T-cell (primary cell): ENCODE data around the gene CXCR4. TPM values are rescaled to one million over a fixed set of nuclear protein-coding genes. Genes with fewer than 3 reads are reported as not detected.
A peak's percentile ranks its signal among the peaks of the same experiment; 100 is the strongest.

Experiments used
- ATAC-seq, 4 experiments: fragments of 200-7000 bp in 3 of 4; fragments of 150-1000 bp in 1 of 4; cut with Tn5 transposase; replicated peaks in 1 of 4; 1 replicate in 3 of 4; 2 replicates in 1 of 4; pipeline ENCODE4 v1.10.0; 2021; ENCODE audit warnings: moderate library complexity in 3 of 4, mild to moderate bottlenecking in 2 of 4, moderate number of reproducible peaks in 1 of 4
- CTCF ChIA-PET, 2 donors: fragments of 300-600 bp; sonication (Branson Sonifier 250); formaldehyde crosslinking; loops; one replicate each; lab custom pipeline; 2022; ENCODE audit warnings: antibody characterized with exemption in 2 of 2; lab: Charles Lee
- POLR2A ChIA-PET, 2 donors: fragments of 300-600 bp; sonication (Branson Sonifier 250); formaldehyde crosslinking; loops; one replicate each; lab custom pipeline; 2022; ENCODE audit warnings: antibody characterized with exemption in 2 of 2; lab: Charles Lee
- DNase-seq, 35 experiments: peaks; one replicate each; pipeline versions ENCODE4 v3.0.0 to v3.0.0-alpha.2; 2013 to 2023
- H3K27ac ChIP-seq: one replicate; pipeline ENCODE4 v1.5.1; 2013; ENCODE audit warnings: low read length
- H3K27me3 ChIP-seq, 2 experiments: replicated peaks in 1 of 2; 1 replicate in 1 of 2; 2 replicates in 1 of 2; pipeline versions ENCODE4 v1.6.1 to v1.7.0; 2013; ENCODE audit warnings: low read length in 1 of 2, mixed read lengths in 1 of 2; ENCODE audit not compliant: control insufficient read depth in 2 of 2, insufficient read depth in 2 of 2; ENCODE audit errors: extremely low read depth in 1 of 2
- H3K36me3 ChIP-seq, 2 donors: 1 replicate in 1 of 2; 2 replicates in 1 of 2; pipeline versions ENCODE4 v1.6.1 to v1.7.0; 2013; ENCODE audit warnings: low read length in 1 of 2; ENCODE audit not compliant: control insufficient read depth in 2 of 2, insufficient read depth in 1 of 2; ENCODE audit errors: extremely low read depth in 1 of 2
- H3K4me1 ChIP-seq, 2 experiments: 1 replicate in 1 of 2; 2 replicates in 1 of 2; pipeline versions ENCODE4 v1.6.1 to v1.7.0; 2013; ENCODE audit warnings: low read length in 2 of 2, mixed read lengths in 1 of 2; ENCODE audit not compliant: insufficient read depth in 2 of 2, control insufficient read depth in 1 of 2; ENCODE audit errors: extremely low read depth in 1 of 2
- H3K4me3 ChIP-seq, 2 donors: 1 replicate in 1 of 2; 2 replicates in 1 of 2; pipeline versions ENCODE4 v1.5.1 to v1.7.0; 2013; ENCODE audit warnings: mild to moderate bottlenecking in 2 of 2, low read length in 1 of 2, moderate library complexity in 1 of 2; ENCODE audit not compliant: control insufficient read depth in 1 of 2; ENCODE audit errors: extremely low read depth in 1 of 2
- H3K9me3 ChIP-seq: 2 replicates; pipeline ENCODE4 v1.7.0; 2013
- H3K27ac Mint-ChIP-seq, 2 donors: one replicate each; pipeline ENCODE4 v1.8.0; 2020 to 2021; ENCODE audit warnings: mild to moderate bottlenecking in 2 of 2, mixed read lengths in 2 of 2
- H3K27me3 Mint-ChIP-seq, 2 donors: one replicate each; pipeline ENCODE4 v1.8.0; 2021 to 2022; ENCODE audit warnings: mixed read lengths in 2 of 2
- H3K36me3 Mint-ChIP-seq: one replicate; pipeline ENCODE4 v1.8.0; 2021; ENCODE audit warnings: mixed read lengths
- H3K4me1 Mint-ChIP-seq, 3 donors: one replicate each; pipeline ENCODE4 v1.8.0; 2020 to 2022; ENCODE audit warnings: mixed read lengths in 3 of 3, mild to moderate bottlenecking in 1 of 3
- H3K4me3 Mint-ChIP-seq, 3 donors: one replicate each; pipeline ENCODE4 v1.8.0; 2020 to 2022; ENCODE audit warnings: mild to moderate bottlenecking in 3 of 3, mixed read lengths in 3 of 3, moderate library complexity in 3 of 3
- H3K9me3 Mint-ChIP-seq, 3 donors: one replicate each; pipeline ENCODE4 v1.8.0; 2020 to 2022; ENCODE audit warnings: mixed read lengths in 3 of 3
- WGBS: methylation state at CpG from one replicate; pipeline ENCODE4 v1.1.5; 2013; ENCODE audit warnings: missing lambda C conversion rate; ENCODE audit not compliant: insufficient coverage; 5-methylcytosine and 5-hydroxymethylcytosine counted together
- total RNA-seq, 35 experiments: library from RNA in 6 of 35; stranded (reverse) in 6 of 35; fragments of 120-200 nt in 1 of 35; gene quantifications; one replicate each; pipeline versions ENCODE4 v1.2.1 to v1.2.4 and lab custom pipeline; 2013 to 2026

Gene CXCR4
- total RNA-seq, 5 donors from 2014 or later (not counting 1 experiment from before 2014, with no cell fraction given) = 274 to 1,514 (median 326) TPM

DNA sequence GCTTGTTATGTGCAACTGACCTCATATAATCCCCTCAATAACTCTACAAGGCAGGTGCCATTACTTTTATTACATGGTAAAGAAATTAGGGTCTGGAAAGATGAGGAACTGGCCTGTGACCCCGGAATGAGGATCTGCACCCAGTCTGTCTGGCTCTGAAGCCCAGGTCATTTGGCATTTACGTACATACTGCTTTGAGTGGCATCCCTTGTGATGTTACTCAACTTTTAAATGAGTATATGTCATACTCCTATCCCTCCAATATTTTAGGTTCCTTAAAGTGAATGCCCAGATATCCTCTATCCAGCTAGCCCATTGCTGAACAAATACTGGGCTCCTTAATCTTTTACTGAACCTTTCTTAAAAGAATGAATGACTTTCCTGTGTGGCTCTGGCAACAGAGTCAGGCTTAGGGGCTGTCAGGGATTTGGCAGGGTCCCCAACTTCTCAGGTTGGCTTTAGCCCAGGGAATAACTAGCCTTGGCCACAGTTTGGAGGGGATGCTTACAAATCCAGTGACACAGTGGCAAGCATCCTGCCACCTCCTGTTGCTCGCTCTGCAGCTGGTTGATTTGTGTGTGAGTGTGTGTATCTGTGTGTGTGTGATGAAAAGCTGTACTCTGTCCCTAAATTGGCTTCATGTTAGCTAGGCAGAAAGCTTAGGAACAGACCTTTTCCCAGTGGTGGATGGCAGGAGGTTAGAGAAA is 3.4 kb upstream of the CXCR4 start:
- WGBS = 100% methylated on average over 3 of the region's 3 CpGs
- H3K27me3 Mint-ChIP-seq = no peaks in the 10 kb centered on the region
- Histone ChIP-seq H3K27me3 (no peaks in the 10 kb centered on the region), H3K4me3 (no peak overlapping the region), H3K27ac (no peak overlapping the region), H3K4me1 (peaks cover 36 to 51% of the 10 kb centered on the region in 2 experiments), H3K36me3 (no peaks in the 10 kb centered on the region), H3K9me3 (no peaks in the 10 kb centered on the region)
- H3K4me1 Mint-ChIP-seq = peaks cover 70 to 74% (median 71%) of the 10 kb centered on the region in 3 donors
- H3K4me3 Mint-ChIP-seq = peak overlapping the region in 1 of 3 donors; percentile 1
- ChIA-PET CTCF (no interaction called here), POLR2A (interaction anchor here in 1 of 2 donors (0.5 kb wide), 1 partner anchor 10 kb away, joined by 4 read pairs; no protein-coding TSS in a partner anchor)
- H3K9me3 Mint-ChIP-seq = no peaks in the 10 kb centered on the region
- peak overlapping the region; percentile 96 to 97 for H3K27ac Mint-ChIP-seq
- peaks cover 6% of the 10 kb centered on the region for H3K36me3 Mint-ChIP-seq
- ATAC-seq (no peak), DNase-seq (no peak)

GRCh38 chr2:136119717-136120675 is 2.0 kb upstream of the CXCR4 start:
- no CpG with 5 or more reads among the region's 16 CpGs for WGBS
- POLR2A ChIA-PET = interaction anchor here (0.6 to 2.9 kb wide), 15 partner anchors 9 to 264 kb away, joined by 3 to 121 read pairs (median 5); no protein-coding TSS in a partner anchor
- peak overlapping the region; percentile 94 to 99 (median 99) for H3K4me3 Mint-ChIP-seq
- CTCF ChIA-PET = interaction anchor here in 1 of 2 donors (0.7 to 2.1 kb wide), 6 partner anchors 9 to 265 kb away, joined by 3 to 11 read pairs (median 9); no protein-coding TSS in a partner anchor
- no peaks in the 10 kb centered on the region for H3K9me3 ChIP-seq
- H3K4me3 ChIP-seq = peak overlapping the region; percentile 23 to 89
- no peaks in the 10 kb centered on the region for H3K27me3 ChIP-seq
- peaks cover 6 to 10% of the 10 kb centered on the region in 2 donors for H3K36me3 ChIP-seq
- peaks cover 32 to 49% of the 10 kb centered on the region in 2 experiments for H3K4me1 ChIP-seq
- no peaks in the 10 kb centered on the region for H3K9me3 Mint-ChIP-seq
- H3K27me3 Mint-ChIP-seq = no peaks in the 10 kb centered on the region
- peaks cover 17% of the 10 kb centered on the region for H3K36me3 Mint-ChIP-seq
- peaks cover 66 to 72% (median 66%) of the 10 kb centered on the region in 3 donors for H3K4me1 Mint-ChIP-seq
- ATAC-seq = no peak
- peak overlapping the region; percentile 99 for H3K27ac ChIP-seq
- DNase-seq = no peak
- peak overlapping the region; percentile 96 to 97 for H3K27ac Mint-ChIP-seq

GRCh38 chr2:136118819-136119716 is 1.1 kb upstream of the CXCR4 start:
- Mint-ChIP-seq H3K27me3 (no peaks in the 10 kb centered on the region), H3K4me3 (peak overlapping the region; percentile 94 to 99 (median 99)), H3K36me3 (peaks cover 26% of the 10 kb centered on the region), H3K9me3 (no peaks in the 10 kb centered on the region), H3K4me1 (peaks cover 65 to 72% (median 65%) of the 10 kb centered on the region in 3 donors), H3K27ac (peak overlapping the region; percentile 96 to 97)
- POLR2A ChIA-PET = interaction anchor here (0.6 to 3.1 kb wide), 23 partner anchors 10 to 265 kb away, joined by 3 to 121 read pairs (median 6); no protein-coding TSS in a partner anchor
- Histone ChIP-seq H3K4me1 (peaks cover 31 to 43% of the 10 kb centered on the region in 2 experiments), H3K4me3 (peak overlapping the region; percentile 89 to 100), H3K36me3 (peaks cover 7 to 19% of the 10 kb centered on the region in 2 donors), H3K9me3 (no peaks in the 10 kb centered on the region), H3K27me3 (no peaks in the 10 kb centered on the region), H3K27ac (peak overlapping the region; percentile 99)
- CTCF ChIA-PET = interaction anchor here in 1 of 2 donors (0.7 to 2.1 kb wide), 8 partner anchors 10 to 265 kb away, joined by 3 to 11 read pairs (median 6); no protein-coding TSS in a partner anchor
- ATAC-seq (peak; percentile 64 to 73 (median 64)), DNase-seq (peak; percentile 71 to 96 (median 92))
- WGBS = 0% methylated on average over 23 of the region's 52 CpGs

DNA sequence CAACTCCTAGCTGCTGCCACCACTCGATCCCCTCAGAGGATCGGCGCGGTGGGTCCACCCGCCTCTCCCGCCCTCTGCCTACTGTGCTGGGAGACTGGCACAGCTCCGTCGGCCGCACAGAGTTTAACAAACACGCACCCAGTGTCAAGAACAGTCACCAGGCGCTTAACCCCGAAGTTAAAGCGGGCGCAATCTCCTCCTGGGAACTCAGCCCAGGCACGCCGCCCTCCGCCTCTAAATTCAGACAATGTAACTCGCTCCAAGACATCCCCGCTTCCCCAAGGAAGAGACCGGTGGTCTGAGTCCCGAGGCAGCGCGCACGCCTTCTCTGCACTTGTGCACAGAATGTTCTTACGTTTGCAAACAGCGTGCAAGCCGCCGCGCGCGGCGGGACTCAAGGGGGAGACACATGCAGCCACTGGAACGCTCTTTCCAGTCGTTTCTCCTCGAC is 533 bp downstream of the CXCR4 start:
- ChIA-PET CTCF (no interaction called here), POLR2A (interaction anchor here (0.5 to 3.1 kb wide), 12 partner anchors 10 to 267 kb away, joined by 3 to 24 read pairs (median 6); no protein-coding TSS in a partner anchor)
- no peaks in the 10 kb centered on the region for H3K9me3 ChIP-seq
- H3K27ac ChIP-seq = peak overlapping the region; percentile 99
- Mint-ChIP-seq H3K36me3 (peaks cover 42% of the 10 kb centered on the region), H3K4me1 (peaks cover 65 to 73% (median 66%) of the 10 kb centered on the region in 3 donors), H3K27me3 (no peaks in the 10 kb centered on the region), H3K9me3 (no peaks in the 10 kb centered on the region), H3K4me3 (peak overlapping the region; percentile 94 to 99 (median 99)), H3K27ac (peak overlapping the region; percentile 96 to 97)
- H3K27me3 ChIP-seq = no peaks in the 10 kb centered on the region
- H3K36me3 ChIP-seq = peaks cover 7 to 35% of the 10 kb centered on the region in 2 donors
- H3K4me1 ChIP-seq = peaks cover 26 to 36% of the 10 kb centered on the region in 2 experiments
- DNase-seq (peak in 20 of 35 experiments; percentile 43 to 70 (median 55)), ATAC-seq (peak; percentile 1 to 22 (median 10))
- under 1% methylated on average over 32 of the region's 35 CpGs for WGBS
- H3K4me3 ChIP-seq = peak overlapping the region; percentile 87 to 89

DNA sequence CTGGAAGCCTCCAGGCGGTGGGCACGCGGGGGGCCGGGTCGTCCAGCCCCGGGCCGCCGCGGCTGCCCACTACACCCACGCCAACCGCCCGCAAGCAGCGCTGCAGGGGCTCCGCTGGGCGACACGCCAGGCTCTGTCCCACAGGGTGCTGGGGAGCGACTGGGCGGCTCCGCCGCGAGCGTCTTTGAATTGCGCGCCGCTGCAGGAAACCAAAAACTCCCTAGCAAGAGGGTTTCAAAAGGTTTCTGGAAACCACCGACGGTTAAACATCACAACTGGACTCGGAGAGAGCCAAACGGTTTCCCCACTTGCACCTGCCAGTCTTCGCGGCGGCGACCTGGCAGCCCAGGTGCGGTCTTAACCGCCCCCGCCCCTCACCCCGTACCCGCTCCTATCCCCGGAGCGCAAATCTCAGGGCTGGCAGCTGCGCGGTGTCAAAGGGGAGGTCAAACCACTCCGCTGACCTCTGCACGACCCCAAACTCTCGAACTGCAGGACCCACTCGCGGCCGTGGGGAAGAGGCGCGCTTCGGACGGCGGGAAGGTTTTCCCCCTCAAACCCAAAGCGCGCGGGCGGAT is 1.0 kb downstream of the CXCR4 start:
- DNase-seq (peak in 33 of 35 experiments; percentile 62 to 89 (median 83)), ATAC-seq (peak; percentile 14 to 36 (median 17))
- POLR2A ChIA-PET = interaction anchor here (0.5 to 3.1 kb wide), 13 partner anchors 10 to 267 kb away, joined by 3 to 24 read pairs (median 4); no protein-coding TSS in a partner anchor
- H3K36me3 ChIP-seq = peaks cover 7 to 35% of the 10 kb centered on the region in 2 donors
- H3K4me3 ChIP-seq = peak overlapping the region; percentile 87 to 89
- no peaks in the 10 kb centered on the region for H3K27me3 ChIP-seq
- peak overlapping the region; percentile 96 to 97 for H3K27ac Mint-ChIP-seq
- under 1% methylated on average over 55 of the region's 57 CpGs for WGBS
- peaks cover 62 to 72% (median 63%) of the 10 kb centered on the region in 3 donors for H3K4me1 Mint-ChIP-seq
- peak overlapping the region; percentile 94 to 99 (median 99) for H3K4me3 Mint-ChIP-seq
- H3K36me3 Mint-ChIP-seq = peaks cover 45% of the 10 kb centered on the region
- no peaks in the 10 kb centered on the region for H3K27me3 Mint-ChIP-seq
- peaks cover 26 to 36% of the 10 kb centered on the region in 2 experiments for H3K4me1 ChIP-seq
- H3K9me3 ChIP-seq = no peaks in the 10 kb centered on the region
- H3K27ac ChIP-seq = peak overlapping the region; percentile 99
- CTCF ChIA-PET = no interaction called here
- H3K9me3 Mint-ChIP-seq = no peaks in the 10 kb centered on the region
